Lower leg skin (tissue), 4 donors: ENCODE results near the gene GGCT. TPM values are rescaled to one million over a fixed set of nuclear protein-coding genes. Genes with fewer than 3 reads are reported as not detected.

ENCODE experiments used
- DNase-seq, 2 donors: peaks; one replicate each; pipeline ENCODE4 v3.0.0-alpha.2; 2019; ENCODE audit warnings: low spot score in 2 of 2
- H3K4me3 ChIP-seq: fragments of 200-600 bp; sonication (generic); 2 replicates; pipeline ENCODE4 v1.5.1; 2017; ENCODE audit warnings: mild to moderate bottlenecking, low read depth; ENCODE audit not compliant: poor library complexity, severe bottlenecking
- POLR2A ChIP-seq, 2 donors: fragments of 450-650 bp; IDR thresholded peaks; one replicate each; pipeline ENCODE4 v1.6.1; 2016 to 2017; ENCODE audit warnings: antibody characterized with exemption in 2 of 2, mild to moderate bottlenecking in 1 of 2, moderate library complexity in 1 of 2
- WGBS, 2 donors: methylation state at CpG; one replicate each; pipeline ENCODE4 v1.1.5; 2018; 5-methylcytosine and 5-hydroxymethylcytosine counted together
- intact Hi-C: fragments of 100-400 bp; cut with DNase I; formaldehyde crosslinking; loops from one replicate; pipeline ENCODE4 v1.15.0; 2023; ENCODE audit warnings: low total_unique reads
- total RNA-seq, 4 donors: library from RNA; depleted of rRNA; stranded (reverse); fragments of >200 nt; gene quantifications; one replicate each; pipeline ENCODE4 v1.1.0, GENCODE V29; 2016
- TF ChIP-seq, protein P1 (sequence below), 3 donors: fragments of 450-650 bp; IDR thresholded peaks; one replicate each; pipeline ENCODE4 v1.5.1; 2016; ENCODE audit warnings: antibody characterized with exemption in 3 of 3, mild to moderate bottlenecking in 3 of 3, moderate library complexity in 2 of 3

The GGCT gene
- total RNA-seq, 4 donors from 2014 or later = 40.0 to 66.2 (median 60.8) TPM

DNA sequence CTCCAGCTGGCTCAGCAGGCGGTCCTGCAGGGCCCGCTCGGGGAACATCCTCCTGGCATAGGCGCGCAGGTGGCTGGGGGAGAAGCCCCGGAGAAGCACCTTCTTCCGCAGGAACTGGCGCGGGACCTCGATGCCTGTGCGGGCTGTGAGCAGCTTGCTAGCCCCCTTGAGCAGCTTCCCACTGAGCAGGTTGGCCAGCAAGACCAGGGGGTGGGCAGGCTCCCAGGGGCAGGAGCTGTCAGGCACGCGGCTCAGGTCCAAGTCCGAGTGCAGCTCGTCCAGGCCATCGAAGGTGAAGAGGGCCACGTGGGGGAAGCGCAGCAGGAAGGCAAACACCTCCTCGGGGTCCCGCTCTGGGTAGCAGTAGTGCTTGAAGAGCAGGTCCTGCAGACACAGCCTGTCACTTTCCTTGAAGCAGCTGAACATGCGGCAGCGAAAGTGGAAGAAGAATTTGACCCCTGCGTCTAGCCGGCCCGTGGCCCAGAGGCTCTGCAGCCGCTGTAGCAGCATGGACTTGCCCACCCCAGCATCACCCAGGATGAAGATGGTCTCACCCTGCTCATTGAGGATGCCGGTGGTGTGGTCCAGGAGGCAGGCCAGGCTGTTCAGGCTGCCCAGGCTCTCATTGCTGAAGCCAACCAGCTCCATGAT lies 52.2 kb downstream of the GGCT start:
- WGBS, 2 donors = 87 to 91% methylated on average over 22 to 27 of the region's 27 CpGs
- intact Hi-C loops = no loop called here
- no peak for DNase-seq

DNA sequence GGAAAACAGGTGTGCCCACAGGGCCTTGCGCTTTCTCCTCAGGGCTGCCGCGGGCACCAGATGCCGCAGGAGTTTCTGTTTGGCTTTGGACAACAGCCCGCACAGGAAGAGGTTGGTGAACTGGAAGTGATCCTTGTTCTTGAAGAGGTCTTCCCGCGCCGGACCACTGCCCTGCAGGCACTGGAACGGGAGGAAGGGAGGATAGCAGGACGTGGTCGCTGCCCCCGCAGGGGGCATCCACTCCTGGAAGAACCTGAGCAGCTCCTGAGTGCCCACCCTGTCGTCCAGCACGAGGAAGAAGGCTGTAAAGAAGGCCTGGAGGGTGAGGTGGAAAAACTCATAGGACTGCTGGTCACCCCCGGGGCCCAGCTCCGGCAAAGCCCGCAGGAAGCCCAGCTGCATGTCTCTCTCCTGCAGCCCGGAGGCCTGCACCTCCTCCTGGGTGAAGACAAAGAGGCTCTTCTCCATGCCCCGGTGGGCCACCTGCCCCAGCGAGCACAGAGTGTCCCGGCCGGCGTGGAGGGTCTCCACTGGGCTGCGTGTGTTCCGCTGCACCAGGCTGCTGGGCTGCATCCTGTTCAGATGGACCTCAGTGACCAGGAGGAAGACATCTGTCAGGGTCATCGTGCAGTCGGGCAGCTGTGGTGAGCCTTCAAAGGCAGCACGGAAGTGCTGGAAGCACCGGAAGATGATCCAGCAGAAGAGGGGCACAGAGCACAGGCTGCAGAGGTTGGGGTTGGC lies 52.9 kb downstream of the GGCT start:
- DNase-seq = no peak
- intact Hi-C loops = no loop called here
- WGBS, 2 donors = 90% methylated on average over 24 to 25 of the region's 29 CpGs
- no peak overlapping the region for H3K4me3 ChIP-seq
- no peak for TF ChIP-seq POLR2A (IDR thresholded peaks at IDR 0.05)
- TF ChIP-seq, protein P1, sequence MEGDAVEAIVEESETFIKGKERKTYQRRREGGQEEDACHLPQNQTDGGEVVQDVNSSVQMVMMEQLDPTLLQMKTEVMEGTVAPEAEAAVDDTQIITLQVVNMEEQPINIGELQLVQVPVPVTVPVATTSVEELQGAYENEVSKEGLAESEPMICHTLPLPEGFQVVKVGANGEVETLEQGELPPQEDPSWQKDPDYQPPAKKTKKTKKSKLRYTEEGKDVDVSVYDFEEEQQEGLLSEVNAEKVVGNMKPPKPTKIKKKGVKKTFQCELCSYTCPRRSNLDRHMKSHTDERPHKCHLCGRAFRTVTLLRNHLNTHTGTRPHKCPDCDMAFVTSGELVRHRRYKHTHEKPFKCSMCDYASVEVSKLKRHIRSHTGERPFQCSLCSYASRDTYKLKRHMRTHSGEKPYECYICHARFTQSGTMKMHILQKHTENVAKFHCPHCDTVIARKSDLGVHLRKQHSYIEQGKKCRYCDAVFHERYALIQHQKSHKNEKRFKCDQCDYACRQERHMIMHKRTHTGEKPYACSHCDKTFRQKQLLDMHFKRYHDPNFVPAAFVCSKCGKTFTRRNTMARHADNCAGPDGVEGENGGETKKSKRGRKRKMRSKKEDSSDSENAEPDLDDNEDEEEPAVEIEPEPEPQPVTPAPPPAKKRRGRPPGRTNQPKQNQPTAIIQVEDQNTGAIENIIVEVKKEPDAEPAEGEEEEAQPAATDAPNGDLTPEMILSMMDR (IDR thresholded peaks at IDR 0.05) = no peak

More for the DNA sequence above, 52.2 kb downstream of the GGCT start:
- TF ChIP-seq POLR2A (IDR thresholded peaks at IDR 0.05) = no peak
- TF ChIP-seq, protein P1 (IDR thresholded peaks at IDR 0.05) = no peak
- no peak overlapping the region for H3K4me3 ChIP-seq

DNA sequence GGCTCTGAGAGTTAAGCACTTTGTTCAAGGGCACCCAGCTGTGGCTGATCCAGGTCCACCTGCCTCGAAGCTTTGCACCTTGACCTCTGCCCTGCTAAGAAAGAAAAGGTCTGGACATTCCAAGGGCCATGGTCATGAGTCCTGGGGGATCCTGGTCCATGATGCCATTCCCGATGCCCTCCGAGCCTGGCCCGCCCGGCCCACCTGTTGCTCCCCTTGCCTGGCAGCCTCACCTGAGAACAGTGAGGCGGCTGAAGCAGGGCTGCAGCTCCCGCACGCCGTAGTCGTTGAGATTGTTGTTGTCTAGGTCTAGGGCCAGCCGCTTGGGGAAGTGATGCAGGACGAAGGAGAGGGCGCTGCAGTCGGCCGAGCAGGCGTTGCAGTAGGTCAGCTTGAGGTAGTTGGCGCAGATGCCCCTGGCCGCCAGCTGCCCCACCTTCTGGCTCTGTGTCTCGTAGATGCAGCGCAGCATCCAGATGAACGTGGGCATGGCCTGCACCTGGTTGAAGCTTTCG lies 53.6 kb downstream of the GGCT start:
- no peak overlapping the region for H3K4me3 ChIP-seq
- DNase-seq = no peak
- intact Hi-C loops = no loop called here
- 93 to 98% methylated on average over 12 to 22 of the region's 22 CpGs for WGBS, 2 donors
- TF ChIP-seq POLR2A (IDR thresholded peaks at IDR 0.05) = no peak
- TF ChIP-seq, protein P1 (IDR thresholded peaks at IDR 0.05) = no peak

DNA sequence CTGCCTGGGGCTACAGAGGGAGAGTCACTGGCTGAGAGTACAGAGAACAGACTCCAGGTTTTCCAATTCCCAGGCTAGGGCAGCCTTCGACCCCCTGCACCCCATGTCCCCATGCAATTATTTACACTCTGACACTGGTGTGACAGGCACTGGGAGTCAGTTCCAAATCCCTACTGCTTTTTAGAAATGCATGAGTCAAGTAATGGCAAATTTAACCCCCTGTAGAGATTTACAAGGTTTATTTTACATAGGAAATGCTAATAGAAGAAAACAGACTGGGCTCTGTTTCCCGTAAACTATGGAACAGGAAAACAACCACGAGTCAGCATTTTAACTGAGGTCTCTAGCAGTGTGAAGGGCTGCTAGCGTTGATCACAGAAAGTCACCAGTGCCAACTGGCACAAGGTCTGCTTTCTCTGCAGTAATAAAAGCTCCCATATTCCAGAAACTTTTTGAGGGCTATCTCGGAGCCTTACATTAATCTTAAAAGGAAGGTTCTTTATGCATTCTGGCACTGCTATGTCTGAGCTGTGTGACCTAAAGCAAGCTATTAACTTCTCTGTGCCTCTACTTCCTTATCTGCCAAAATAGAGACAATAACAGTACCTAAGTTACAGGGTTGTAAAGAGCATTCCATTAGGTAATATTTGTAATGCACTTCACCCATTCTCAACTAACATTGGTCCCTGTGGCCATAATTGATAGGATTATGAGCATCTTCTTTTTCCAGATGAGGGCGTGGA lies 54.2 kb downstream of the GGCT start:
- intact Hi-C loops = no loop called here
- TF ChIP-seq, protein P1 (IDR thresholded peaks at IDR 0.05) = no peak
- TF ChIP-seq POLR2A (IDR thresholded peaks at IDR 0.05) = no peak
- no peak for DNase-seq
- WGBS, 2 donors = 62 to 68% methylated on average over 6 of the region's 6 CpGs
- H3K4me3 ChIP-seq = no peak overlapping the region

DNA sequence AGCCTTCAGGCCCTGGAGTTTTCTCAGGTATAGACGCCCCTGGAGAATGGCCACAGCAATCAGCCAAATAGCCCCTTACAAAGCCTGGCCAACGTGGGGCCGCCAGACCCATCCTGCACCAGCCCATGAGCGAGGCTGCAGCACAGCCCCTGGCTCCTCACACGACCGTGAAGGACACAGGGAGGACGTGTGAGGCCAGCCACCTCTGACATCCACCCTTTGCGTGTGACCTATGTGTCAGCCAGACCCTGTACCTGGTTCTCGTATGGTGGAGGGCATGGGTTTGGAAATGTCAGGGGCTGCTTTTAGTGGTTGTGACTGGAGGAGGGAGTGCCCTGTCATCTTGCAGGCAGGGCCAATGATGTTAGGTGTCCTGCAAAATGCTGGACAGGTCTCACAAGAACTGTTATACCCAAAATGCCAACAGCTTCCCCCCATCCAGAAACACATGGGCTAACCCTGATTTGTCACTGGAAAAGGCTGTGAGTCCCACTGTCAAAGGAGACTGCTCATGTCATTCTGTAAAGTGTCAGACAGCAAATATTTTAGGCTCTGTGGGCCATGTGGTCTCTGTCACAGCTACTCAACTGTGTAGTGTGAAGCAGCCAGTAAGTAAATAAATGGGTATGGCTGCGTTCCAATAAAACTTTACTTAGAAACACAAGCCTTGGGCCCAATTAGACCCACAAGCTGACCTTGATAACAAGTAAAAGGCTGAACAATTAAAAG lies 56.0 kb downstream of the GGCT start:
- no peak for DNase-seq
- TF ChIP-seq, protein P1 (IDR thresholded peaks at IDR 0.05) = no peak
- no peak for TF ChIP-seq POLR2A (IDR thresholded peaks at IDR 0.05)
- intact Hi-C loops = no loop called here
- no peak overlapping the region for H3K4me3 ChIP-seq
- WGBS, 2 donors = 81 to 83% methylated on average over 10 of the region's 10 CpGs
